OCI-LY7 (cell line): ENCODE measurements around the gene PDGFD. TPM values are rescaled to one million over a fixed set of nuclear protein-coding genes. Genes with fewer than 3 reads are reported as not detected.

Experiments used
- BruUV-seq: library from RNA; stranded (reverse); fragments of 400-500 nt; replicated peaks from 2 replicates; lab custom pipeline; 2021; lab: Mats Ljungman, UMichigan
- CTCF ChIA-PET: fragments of 300-600 bp; sonication (Branson Sonifier 250); formaldehyde crosslinking; loops from one replicate; lab custom pipeline; 2022; ENCODE audit warnings: antibody characterized with exemption; ENCODE audit not compliant: unreplicated experiment; lab: Charles Lee
- POLR2A ChIA-PET: fragments of 300-600 bp; sonication (Branson Sonifier 250); formaldehyde crosslinking; loops from one replicate; lab custom pipeline; 2022; ENCODE audit warnings: antibody characterized with exemption; lab: Charles Lee
- DNase-seq: peaks from one replicate; pipeline ENCODE4 v3.0.0-alpha.2; 2015; ENCODE audit warnings: low spot score
- H2AFZ ChIP-seq: fragments of 200-600 bp; sonication (generic), shearing (Covaris generic); 2 replicates; pipeline ENCODE4 v1.6.1; 2014; ENCODE audit warnings: mild to moderate bottlenecking, antibody characterized with exemption, low read length, moderate library complexity
- H3K27ac ChIP-seq: fragments of 200-600 bp; sonication (generic); 2 replicates; pipeline ENCODE4 v1.5.1; 2014; ENCODE audit warnings: mixed run types, low read depth, mild to moderate bottlenecking, moderate library complexity, low read length, inconsistent platforms; ENCODE audit not compliant: poor library complexity, severe bottlenecking
- H3K36me3 ChIP-seq: fragments of 200-600 bp; sonication (generic); 2 replicates; pipeline ENCODE4 v1.6.1; 2014; ENCODE audit warnings: mild to moderate bottlenecking, antibody characterized with exemption, low read length, moderate library complexity, mixed read lengths; ENCODE audit not compliant: insufficient read depth
- H3K4me1 ChIP-seq: fragments of 200-600 bp; sonication (generic); 2 replicates; pipeline ENCODE4 v1.5.1; 2014; ENCODE audit warnings: mild to moderate bottlenecking, low read length; ENCODE audit not compliant: insufficient read depth, poor library complexity, severe bottlenecking
- H3K4me2 ChIP-seq: fragments of 200-600 bp; sonication (generic); 2 replicates; pipeline ENCODE4 v1.6.1; 2014; ENCODE audit warnings: mild to moderate bottlenecking, low read length
- H3K4me3 ChIP-seq: fragments of 200-600 bp; sonication (generic); 2 replicates; pipeline ENCODE4 v1.5.1; 2014; ENCODE audit warnings: mild to moderate bottlenecking, low read depth, low read length; ENCODE audit not compliant: poor library complexity, severe bottlenecking
- H3K79me2 ChIP-seq: fragments of 200-600 bp; sonication (generic); 2 replicates; pipeline ENCODE4 v1.6.1; 2016; ENCODE audit warnings: low read depth, mild to moderate bottlenecking, low read length, moderate library complexity, mixed read lengths; ENCODE audit not compliant: insufficient read depth
- H3K9me2 ChIP-seq: fragments of 200-600 bp; sonication (generic); 2 replicates; pipeline ENCODE4 v1.6.1; 2016; ENCODE audit warnings: mild to moderate bottlenecking, low read length, mixed read lengths; ENCODE audit not compliant: insufficient read depth
- H3K9me3 ChIP-seq: fragments of 200-600 bp; sonication (generic); 2 replicates; pipeline ENCODE4 v1.6.1; 2014; ENCODE audit warnings: mild to moderate bottlenecking, mixed run types, low read length, mixed read lengths
- H4K20me1 ChIP-seq: fragments of 200-600 bp; sonication (generic); 2 replicates; pipeline ENCODE4 v1.6.1; 2014; ENCODE audit warnings: mild to moderate bottlenecking, antibody characterized with exemption, low read length, moderate library complexity, mixed read lengths; ENCODE audit not compliant: insufficient read depth
- CTCF ChIP-seq: fragments of 200-600 bp; sonication (generic); conservative IDR thresholded peaks from 2 replicates; pipeline ENCODE4 v1.5.1; 2014; ENCODE audit warnings: mild to moderate bottlenecking, antibody characterized with exemption, low read length, moderate library complexity, mixed read lengths
- EZH2phosphoT487 ChIP-seq: fragments of 200-600 bp; sonication (generic); IDR thresholded peaks from 2 replicates; pipeline ENCODE4 v1.6.1; 2018; ENCODE audit warnings: low read depth, borderline replicate concordance, mild to moderate bottlenecking, mixed run types, antibody characterized with exemption, low read length, moderate library complexity, mixed read lengths
- intact Hi-C: fragments of 100-400 bp; cut with micrococcal nuclease; formaldehyde crosslinking; loops from one replicate; pipeline ENCODE4 v1.10.0; 2022; ENCODE audit not compliant: unreplicated experiment
- total RNA-seq, 2 experiments: library from RNA; depleted of rRNA in 1 of 2; stranded (reverse); fragments of >200 nt in 1 of 2; shearing (Covaris generic) in 1 of 2; gene quantifications; 2 replicates each; pipeline ENCODE4 v1.2.3, GENCODE V29; 2014 to 2022

Gene PDGFD
- total RNA-seq, 2 experiments from 2014 or later, result 1.0 to 6.0 TPM

- ChIA-PET POLR2A (interaction anchor here (0.6 kb wide), 1 partner anchor 69 kb away, joined by 3 read pairs; no protein-coding TSS in a partner anchor), CTCF (no interaction called here)
- no peaks in the 10 kb centered on the region for H3K79me2 ChIP-seq
- no peak overlapping the region for H3K27ac ChIP-seq
- no TSS peak for BruUV-seq
- no peaks in the 10 kb centered on the region for H3K4me1 ChIP-seq
- H4K20me1 ChIP-seq, result no peaks in the 10 kb centered on the region
- H3K4me2 ChIP-seq, result no peak overlapping the region
- TF ChIP-seq EZH2phosphoT487, result no peak
- no peak for TF ChIP-seq CTCF
- H3K9me3 ChIP-seq, result no peaks in the 10 kb centered on the region
- H3K36me3 ChIP-seq, result no peaks in the 10 kb centered on the region
- intact Hi-C loops, result no loop called here
- no peak overlapping the region for H2AFZ ChIP-seq
- no peak for DNase-seq
- H3K4me3 ChIP-seq, result no peak overlapping the region
- H3K9me2 ChIP-seq, result no peaks in the 10 kb centered on the region
Observed at GRCh38 chr11:104033134-104033533, 130.8 kb downstream of the PDGFD start.

GRCh38 chr11:104028476-104029263, 135.3 kb downstream of the PDGFD start:
- BruUV-seq, result no TSS peak
- no peak overlapping the region for H2AFZ ChIP-seq
- POLR2A ChIA-PET, result interaction anchor here (1.2 kb wide), 2 partner anchors 8 to 120 kb away, joined by 4 to 8 read pairs; no protein-coding TSS in a partner anchor
- no peaks in the 10 kb centered on the region for H3K9me3 ChIP-seq
- TF ChIP-seq CTCF (no peak), EZH2phosphoT487 (no peak)
- no peak overlapping the region for H3K4me3 ChIP-seq
- no peak overlapping the region for H3K4me2 ChIP-seq
- H3K9me2 ChIP-seq, result no peaks in the 10 kb centered on the region
- CTCF ChIA-PET, result no interaction called here
- no peaks in the 10 kb centered on the region for H3K4me1 ChIP-seq
- no peaks in the 10 kb centered on the region for H3K79me2 ChIP-seq
- no peak for DNase-seq
- H3K36me3 ChIP-seq, result no peaks in the 10 kb centered on the region
- intact Hi-C loops, result no loop called here
- H3K27ac ChIP-seq, result no peak overlapping the region
- no peaks in the 10 kb centered on the region for H4K20me1 ChIP-seq

GRCh38 chr11:104024572-104024971, 139.4 kb downstream of the PDGFD start:
- no peak for TF ChIP-seq CTCF
- Histone ChIP-seq H3K79me2 (no peaks in the 10 kb centered on the region), H3K9me2 (no peaks in the 10 kb centered on the region), H3K4me1 (no peaks in the 10 kb centered on the region), H3K4me2 (no peak overlapping the region), H3K27ac (no peak overlapping the region), H3K4me3 (no peak overlapping the region), H4K20me1 (no peaks in the 10 kb centered on the region), H3K36me3 (no peaks in the 10 kb centered on the region), H2AFZ (no peak overlapping the region), H3K9me3 (no peaks in the 10 kb centered on the region)
- no TSS peak for BruUV-seq
- intact Hi-C loops, result no loop called here
- no peak for DNase-seq
- ChIA-PET CTCF (no interaction called here), POLR2A (no interaction called here)
